Measurements from ENCODE around the gene SRRM5.
"Not testable (repeated sequence)": the region's sequence is repeated elsewhere in the genome, so short reads cannot be mapped to it uniquely, and the experiment has no call there.

Gene SRRM5

GRCh38 chr19:43611788-43612187 lies at the start of gene SRRM5:
TSS of gene SRRM5 (plus strand) at chr19:43612088. CDS start at chr19:43612122, 34 bp downstream.
- DNase-seq (ENCODE audit: low read depth in 2 of 2), result no peak

DNA sequence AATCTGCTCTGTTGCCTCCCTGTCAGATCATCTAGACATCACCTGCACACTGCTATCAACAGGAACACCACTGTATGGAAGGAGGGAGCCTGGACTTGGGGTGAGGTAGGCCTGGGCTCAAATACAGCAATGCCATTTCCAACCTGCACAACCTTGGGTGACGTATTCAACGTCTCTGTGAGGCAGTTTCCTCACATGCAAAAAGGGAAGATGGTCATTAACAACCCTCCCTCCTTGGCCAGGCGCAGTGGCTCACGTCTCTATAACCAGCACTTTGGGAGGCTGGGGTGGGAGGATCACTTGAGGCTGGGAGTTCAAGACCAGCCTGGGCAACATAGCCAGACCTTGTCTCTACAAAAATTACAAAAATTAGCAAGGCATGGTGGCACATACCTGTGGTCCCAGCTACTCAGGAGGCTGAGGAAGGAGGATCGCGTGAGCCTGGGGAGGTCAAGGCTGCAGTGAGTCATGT lies 49.6 kb upstream of the SRRM5 start:
- no peak for DNase-seq (ENCODE audit: low read depth in 2 of 2)

GRCh38 chr19:43562698-43563241 lies 49.1 kb upstream of the SRRM5 start:
- DNase-seq (ENCODE audit: low read depth in 2 of 2), result peak; percentile 26 to 27

DNA sequence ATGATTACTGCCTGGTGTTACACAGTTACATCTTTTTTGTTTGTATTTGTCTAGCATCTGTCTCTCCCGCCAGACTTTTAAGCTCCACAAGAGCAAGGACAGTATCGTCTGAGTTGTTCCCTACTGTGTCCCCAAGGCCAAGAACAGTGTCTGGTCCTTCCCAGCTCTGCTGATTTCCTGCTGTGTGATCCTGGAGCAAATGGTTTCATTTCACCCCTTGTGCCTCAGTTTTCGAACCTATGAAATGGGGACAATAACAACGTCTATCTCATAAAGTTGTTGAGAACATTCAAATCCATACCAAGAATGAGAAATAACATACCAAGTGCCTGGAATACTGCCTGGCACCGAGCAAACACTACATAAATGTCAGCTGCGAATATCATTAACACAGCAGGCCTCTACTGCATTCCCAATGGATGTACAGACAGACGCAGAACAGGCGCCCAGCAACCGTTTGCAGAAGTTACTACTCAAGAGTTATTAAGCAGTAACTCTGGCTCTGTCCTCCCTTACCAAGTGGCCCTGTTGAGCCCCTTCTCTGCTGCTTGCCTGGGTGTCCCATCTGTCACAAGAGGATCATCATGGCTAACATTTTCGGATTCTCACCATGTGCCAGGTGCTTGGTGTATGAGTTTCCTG lies 48.0 kb upstream of the SRRM5 start:
- no peak for DNase-seq (ENCODE audit: low read depth in 2 of 2)

- no peak for DNase-seq (ENCODE audit: low read depth in 2 of 2)
Measured at GRCh38 chr19:43564800-43565199, 47.1 kb upstream of the SRRM5 start.

DNA sequence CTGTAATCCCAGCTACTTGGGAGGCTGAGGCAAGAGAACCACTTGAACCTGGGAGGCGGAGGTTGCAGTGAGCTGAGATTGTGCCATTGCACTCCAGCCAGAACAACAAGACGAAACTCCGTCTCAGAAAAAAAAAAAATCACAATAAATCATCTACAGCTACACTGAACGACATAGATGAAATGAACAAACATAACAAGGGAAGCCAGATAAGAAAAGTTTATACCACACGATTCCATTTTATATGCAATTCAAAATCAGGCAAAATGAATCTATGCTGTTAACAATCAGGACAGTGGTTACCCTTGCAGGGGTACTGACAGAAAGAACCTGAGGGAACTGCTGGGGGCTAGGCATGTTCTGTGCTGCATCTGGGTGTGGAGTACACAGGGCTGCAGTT lies 42.2 kb upstream of the SRRM5 start:
- DNase-seq (ENCODE audit: low read depth in 2 of 2), result no peak

- no peak for DNase-seq (ENCODE audit: low read depth in 2 of 2)
Measured at GRCh38 chr19:43570174-43570791, 41.6 kb upstream of the SRRM5 start.

DNA sequence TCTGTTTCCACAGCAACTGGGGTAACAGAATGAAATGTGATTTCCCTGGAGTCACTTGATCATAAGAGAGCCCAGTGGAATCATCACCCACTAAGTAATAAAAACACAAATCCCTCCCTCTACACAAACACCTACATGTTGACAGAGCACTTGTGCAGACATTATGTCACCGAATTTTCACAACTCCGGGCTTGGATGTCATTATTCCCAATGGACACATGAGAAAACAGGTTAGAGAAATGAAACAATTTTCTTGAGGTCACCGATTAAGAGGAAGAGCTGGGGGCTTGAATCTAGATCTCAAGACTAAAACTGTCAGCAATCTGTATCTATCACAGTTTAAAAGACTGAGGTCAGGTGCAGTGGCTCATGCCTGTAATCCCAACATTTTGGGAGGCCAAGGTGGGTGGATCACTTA lies 39.7 kb upstream of the SRRM5 start:
- DNase-seq (ENCODE audit: low read depth in 2 of 2), result no peak

DNA sequence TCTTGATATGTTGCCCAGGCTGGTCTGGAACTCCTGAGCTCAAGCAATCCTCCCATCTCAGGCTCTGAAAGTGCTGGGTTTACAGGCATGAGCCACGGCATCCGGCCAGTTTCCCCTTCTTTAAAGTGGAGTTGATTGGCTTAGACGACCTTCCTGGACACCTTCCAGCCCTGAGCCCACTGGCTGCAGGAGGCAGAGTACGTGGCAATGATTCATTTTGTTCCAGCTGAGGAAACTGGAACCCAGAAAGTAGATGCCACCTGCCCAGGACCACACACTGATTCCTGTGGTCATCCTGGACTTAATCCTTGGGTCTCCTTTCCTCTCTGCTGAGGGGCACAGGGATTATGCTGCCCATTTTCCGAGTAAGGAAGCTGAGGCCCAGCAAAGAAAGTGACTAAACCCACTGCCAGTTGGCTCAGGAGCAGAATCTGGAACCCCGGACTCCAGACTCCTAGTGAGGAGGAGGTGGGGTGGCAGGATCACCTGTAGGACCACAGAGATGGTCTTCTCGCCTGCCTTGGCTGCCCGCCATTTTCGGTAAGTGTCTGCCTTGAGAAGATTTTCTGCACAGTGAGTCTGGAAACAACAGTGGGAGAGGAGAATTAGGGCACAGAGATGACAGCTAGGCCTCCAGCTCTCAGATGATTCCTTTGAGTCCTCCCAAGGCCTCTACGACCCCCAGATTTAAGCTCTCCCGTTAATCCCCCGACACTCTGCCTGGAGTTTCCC lies 37.3 kb upstream of the SRRM5 start:
- no peak for DNase-seq (ENCODE audit: low read depth in 2 of 2)

- peak; percentile 96 for DNase-seq (ENCODE audit: low read depth in 2 of 2)
Measured at GRCh38 chr19:43575156-43575950, 36.5 kb upstream of the SRRM5 start, which contains the start of the genes PINLYP and XRCC1. TSS of gene PINLYP (plus strand) at chr19:43575801. CDS start at chr19:43577192, 1,391 bp downstream. TSS of gene XRCC1 (minus strand) at chr19:43575527. CDS start at chr19:43575458, 69 bp downstream.

GRCh38 chr19:43575955-43576878 lies 35.7 kb upstream of the SRRM5 start:
- DNase-seq (ENCODE audit: low read depth in 2 of 2), result no peak

- DNase-seq (ENCODE audit: low read depth in 2 of 2), result no peak
Measured at GRCh38 chr19:43578787-43579186, 33.1 kb upstream of the SRRM5 start.

- DNase-seq (ENCODE audit: low read depth in 2 of 2), result no peak
Measured at GRCh38 chr19:43581467-43581866, 30.4 kb upstream of the SRRM5 start.

DNA sequence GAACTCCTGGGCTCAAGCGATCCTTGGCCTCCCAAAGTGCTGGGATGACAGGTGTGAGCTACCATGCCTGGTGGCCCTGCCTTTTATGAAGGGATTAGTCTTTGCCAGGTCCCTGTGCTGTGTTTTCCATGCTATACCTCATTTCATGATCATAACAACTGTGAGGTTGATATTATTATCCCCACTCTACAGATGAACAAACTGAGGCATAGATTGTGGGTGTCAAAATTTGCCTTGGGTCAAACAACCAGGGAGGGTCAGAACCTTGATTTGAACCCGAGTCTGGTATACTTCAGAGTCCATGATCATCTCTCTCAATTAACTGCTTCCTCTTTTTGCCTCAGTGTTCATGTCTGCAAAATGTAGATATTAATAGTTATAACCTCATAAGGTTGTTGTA lies 29.4 kb upstream of the SRRM5 start:
- no peak for DNase-seq (ENCODE audit: low read depth in 2 of 2)

GRCh38 chr19:43584484-43584883 lies 27.4 kb upstream of the SRRM5 start:
- DNase-seq (ENCODE audit: low read depth in 2 of 2), result no peak

GRCh38 chr19:43586346-43586745 lies 25.5 kb upstream of the SRRM5 start:
- DNase-seq (ENCODE audit: low read depth in 2 of 2), result no peak

GRCh38 chr19:43587029-43587428 lies 24.9 kb upstream of the SRRM5 start:
- not testable (repeated sequence) for DNase-seq (ENCODE audit: low read depth in 2 of 2)

DNA sequence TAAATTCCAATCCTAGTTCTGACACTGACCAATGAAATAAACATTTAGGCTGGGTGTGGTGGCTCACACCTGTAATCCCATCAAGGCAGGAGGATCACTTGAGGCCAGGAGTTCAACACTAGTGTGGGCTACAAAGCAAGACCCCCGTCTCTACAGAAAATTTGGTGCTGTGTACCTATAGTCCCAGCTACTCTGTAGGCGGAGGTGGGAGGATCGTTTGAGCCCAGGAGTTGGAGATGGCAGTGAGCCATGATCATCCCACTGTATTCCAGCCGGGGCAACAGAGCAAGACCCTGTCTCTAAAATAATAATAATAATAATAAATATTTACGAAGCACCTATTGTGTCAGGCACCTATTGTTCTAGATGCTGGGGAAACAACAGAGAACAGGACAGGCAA lies 22.6 kb upstream of the SRRM5 start:
- no peak for DNase-seq (ENCODE audit: low read depth in 2 of 2)

- no peak for DNase-seq (ENCODE audit: low read depth in 2 of 2)
Measured at GRCh38 chr19:43589678-43590077, 22.2 kb upstream of the SRRM5 start.

Measured in fibroblast of skin of left quadriceps (primary cell).